Prostate gland (tissue), 2 donors: ENCODE results near the gene MAFF. TPM values are rescaled to one million over a fixed set of nuclear protein-coding genes. Genes with fewer than 3 reads are reported as not detected.

Source experiments
- DNase-seq: peaks from one replicate; pipeline ENCODE4 v3.0.0-alpha.2; 2019; ENCODE audit warnings: low spot score
- H3K27ac ChIP-seq, 2 donors: fragments of 200-600 bp; sonication (generic); 2 replicates each; pipeline ENCODE4 v1.5.1; 2017 to 2019
- H3K27me3 ChIP-seq: fragments of 200-600 bp; sonication (generic); replicated peaks from 2 replicates; pipeline ENCODE4 v1.5.1; 2019; ENCODE audit not compliant: insufficient read depth
- H3K36me3 ChIP-seq, 2 donors: fragments of 200-600 bp; sonication (generic); 1 replicate in 1 of 2; 2 replicates in 1 of 2; pipeline versions ENCODE4 v1.5.1 to v1.8.1; 2017 to 2019
- H3K4me1 ChIP-seq: fragments of 200-600 bp; sonication (generic); replicated peaks from 2 replicates; pipeline ENCODE4 v1.5.1; 2019
- H3K4me3 ChIP-seq, 2 donors: fragments of 200-600 bp; sonication (generic); 2 replicates each; pipeline ENCODE4 v1.5.1; 2017 to 2019
- H3K9me3 ChIP-seq: fragments of 200-600 bp; sonication (generic); 2 replicates; pipeline ENCODE4 v1.5.1; 2017
- POLR2A ChIP-seq: fragments of 450-650 bp; IDR thresholded peaks from one replicate; pipeline ENCODE4 v1.6.1; 2016; ENCODE audit warnings: antibody characterized with exemption, mild to moderate bottlenecking
- POLR2AphosphoS5 ChIP-seq: sonication (generic); formaldehyde crosslinking; IDR thresholded peaks from one replicate; pipeline ENCODE4 v1.6.1; 2017; ENCODE audit warnings: antibody characterized with exemption
- WGBS: methylation state at CpG from one replicate; pipeline ENCODE4 v1.1.5; 2018; 5-methylcytosine and 5-hydroxymethylcytosine counted together
- intact Hi-C: fragments of 100-400 bp; cut with DNase I; formaldehyde crosslinking; loops from one replicate; pipeline ENCODE4 v1.14.2; 2022
- total RNA-seq, 2 donors: library from RNA; depleted of rRNA; stranded (reverse); fragments of >200 nt; gene quantifications; one replicate each; pipeline ENCODE4 v1.1.0, GENCODE V29; 2016
- TF ChIP-seq, protein P1 (sequence below), 4 experiments: fragments of 200-600 bp in 2 of 4; fragments of 450-650 bp in 2 of 4; sonication (generic) in 2 of 4; IDR thresholded peaks; 1 replicate in 3 of 4; 2 replicates in 1 of 4; pipeline ENCODE4 v1.5.1; 2016 to 2019; ENCODE audit warnings: antibody characterized with exemption in 4 of 4, mild to moderate bottlenecking in 2 of 4, moderate library complexity in 2 of 4

Gene MAFF
- total RNA-seq, 2 donors from 2014 or later: 23.6 to 26.0 TPM

DNA sequence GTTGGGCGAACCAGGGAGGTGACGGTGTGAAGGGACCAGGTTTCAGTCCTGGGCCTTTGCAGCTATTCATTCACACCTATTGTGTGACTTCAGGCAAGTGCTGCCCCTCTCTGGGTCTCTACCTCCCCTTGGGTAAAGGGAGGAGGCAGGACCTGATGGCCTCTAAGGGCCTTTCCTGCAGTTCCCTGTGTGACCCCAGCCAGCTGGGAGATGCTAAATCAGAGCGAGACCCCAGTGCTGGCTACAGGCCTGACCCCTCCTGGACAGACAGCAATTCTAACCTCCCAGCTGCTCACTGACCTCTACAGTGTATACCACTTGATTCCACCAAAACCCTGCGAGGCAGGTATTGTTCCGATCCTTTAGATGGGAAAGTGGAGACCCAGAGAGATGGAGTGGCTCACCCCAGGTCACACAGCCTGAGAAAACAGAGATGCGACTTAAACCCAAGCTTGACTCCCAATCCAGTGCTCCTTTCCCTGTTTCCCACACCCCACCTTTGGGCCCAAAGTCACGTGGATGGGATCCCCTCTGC lies 6.2 kb downstream of the MAFF start:
- H3K4me1 ChIP-seq: no peaks in the 10 kb centered on the region
- H3K27me3 ChIP-seq: no peaks in the 10 kb centered on the region
- no peak for DNase-seq
- H3K4me3 ChIP-seq: no peak overlapping the region
- H3K36me3 ChIP-seq: no peaks in the 10 kb centered on the region
- TF ChIP-seq, protein P1, sequence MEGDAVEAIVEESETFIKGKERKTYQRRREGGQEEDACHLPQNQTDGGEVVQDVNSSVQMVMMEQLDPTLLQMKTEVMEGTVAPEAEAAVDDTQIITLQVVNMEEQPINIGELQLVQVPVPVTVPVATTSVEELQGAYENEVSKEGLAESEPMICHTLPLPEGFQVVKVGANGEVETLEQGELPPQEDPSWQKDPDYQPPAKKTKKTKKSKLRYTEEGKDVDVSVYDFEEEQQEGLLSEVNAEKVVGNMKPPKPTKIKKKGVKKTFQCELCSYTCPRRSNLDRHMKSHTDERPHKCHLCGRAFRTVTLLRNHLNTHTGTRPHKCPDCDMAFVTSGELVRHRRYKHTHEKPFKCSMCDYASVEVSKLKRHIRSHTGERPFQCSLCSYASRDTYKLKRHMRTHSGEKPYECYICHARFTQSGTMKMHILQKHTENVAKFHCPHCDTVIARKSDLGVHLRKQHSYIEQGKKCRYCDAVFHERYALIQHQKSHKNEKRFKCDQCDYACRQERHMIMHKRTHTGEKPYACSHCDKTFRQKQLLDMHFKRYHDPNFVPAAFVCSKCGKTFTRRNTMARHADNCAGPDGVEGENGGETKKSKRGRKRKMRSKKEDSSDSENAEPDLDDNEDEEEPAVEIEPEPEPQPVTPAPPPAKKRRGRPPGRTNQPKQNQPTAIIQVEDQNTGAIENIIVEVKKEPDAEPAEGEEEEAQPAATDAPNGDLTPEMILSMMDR (IDR thresholded peaks at IDR 0.05): no peak
- no peak for TF ChIP-seq POLR2AphosphoS5
- no peak for TF ChIP-seq POLR2A
- 92% methylated on average over 7 of the region's 7 CpGs for WGBS
- H3K27ac ChIP-seq: no peak overlapping the region
- no peaks in the 10 kb centered on the region for H3K9me3 ChIP-seq
- intact Hi-C loops: no loop called here

DNA sequence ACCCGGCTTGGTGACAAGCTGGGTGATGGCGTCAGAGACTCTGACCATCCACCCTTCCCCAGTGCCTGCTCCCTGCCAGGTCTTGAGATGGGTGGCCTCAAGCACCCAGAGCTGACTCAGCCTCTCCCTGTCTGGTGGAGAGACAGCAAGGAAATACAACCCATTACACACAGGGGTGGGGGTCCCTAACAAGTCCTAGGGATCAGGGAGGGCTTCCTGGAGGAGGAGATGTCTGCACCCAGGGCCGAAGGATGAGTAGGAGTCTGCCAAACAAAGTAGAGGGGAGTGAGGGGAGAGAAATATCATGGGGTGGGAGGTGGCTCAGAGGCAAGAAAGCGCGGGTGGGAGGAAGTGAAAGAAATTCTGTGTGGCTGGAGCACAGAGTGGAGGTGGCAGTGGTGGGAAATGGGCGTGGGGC lies 6.8 kb downstream of the MAFF start:
- 91% methylated on average over 5 of the region's 6 CpGs for WGBS
- TF ChIP-seq POLR2AphosphoS5: no peak
- no peak for TF ChIP-seq POLR2A
- TF ChIP-seq, protein P1 (IDR thresholded peaks at IDR 0.05): no peak
- H3K36me3 ChIP-seq: no peaks in the 10 kb centered on the region
- no peaks in the 10 kb centered on the region for H3K27me3 ChIP-seq
- no peaks in the 10 kb centered on the region for H3K4me1 ChIP-seq
- no peak overlapping the region for H3K27ac ChIP-seq
- H3K4me3 ChIP-seq: no peak overlapping the region
- intact Hi-C loops: no loop called here
- DNase-seq: no peak
- no peaks in the 10 kb centered on the region for H3K9me3 ChIP-seq

DNA sequence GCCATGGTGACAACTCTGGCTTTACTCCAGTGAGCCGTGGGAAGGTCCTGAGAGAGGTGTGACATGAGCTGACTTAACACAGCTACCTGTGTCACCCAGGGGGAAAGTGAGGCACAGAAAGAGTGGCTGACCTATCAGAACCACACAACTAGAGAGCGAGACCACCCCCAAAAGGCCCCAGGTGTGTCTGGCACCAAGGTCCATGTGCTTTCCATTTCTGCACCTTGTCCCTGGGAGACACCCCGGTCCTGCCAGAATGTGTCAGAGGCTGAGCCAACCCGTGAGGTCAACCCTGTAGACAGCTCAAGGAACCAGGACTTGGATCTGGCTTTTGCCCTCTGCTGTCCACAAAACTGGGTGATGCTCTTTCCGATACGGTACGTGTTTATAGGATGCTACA lies 9.8 kb downstream of the MAFF start:
- Histone ChIP-seq H3K9me3 (no peaks in the 10 kb centered on the region), H3K4me1 (no peaks in the 10 kb centered on the region), H3K36me3 (no peaks in the 10 kb centered on the region), H3K27me3 (no peaks in the 10 kb centered on the region), H3K27ac (no peak overlapping the region), H3K4me3 (no peak overlapping the region)
- TF ChIP-seq POLR2AphosphoS5: no peak
- TF ChIP-seq, protein P1 (IDR thresholded peaks at IDR 0.05): no peak
- no peak for TF ChIP-seq POLR2A
- intact Hi-C loops: no loop called here
- DNase-seq: no peak
- WGBS: 94% methylated on average over 6 of the region's 7 CpGs

DNA sequence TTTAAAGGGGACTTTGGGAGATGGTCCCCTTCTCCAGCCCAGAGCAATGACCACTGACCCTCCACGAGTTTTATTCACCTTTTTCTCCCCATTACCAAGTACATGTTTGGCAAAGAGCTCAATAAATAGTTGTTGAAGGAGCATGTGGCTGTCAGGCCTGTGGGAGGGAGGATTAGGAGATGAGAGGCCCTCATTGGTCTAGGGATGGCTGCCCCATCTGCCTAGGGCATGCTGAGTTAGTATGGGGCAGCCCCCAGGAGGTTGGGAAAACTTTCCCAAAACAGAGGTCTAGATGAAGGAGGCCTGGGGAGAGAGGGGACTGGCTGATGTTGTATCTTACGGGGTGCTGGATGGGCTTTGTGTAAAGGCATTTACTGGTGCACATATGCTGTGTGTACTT lies 10.6 kb downstream of the MAFF start:
- Histone ChIP-seq H3K4me1 (no peaks in the 10 kb centered on the region), H3K36me3 (no peaks in the 10 kb centered on the region), H3K27me3 (no peaks in the 10 kb centered on the region), H3K9me3 (no peaks in the 10 kb centered on the region), H3K27ac (no peak overlapping the region), H3K4me3 (no peak overlapping the region)
- TF ChIP-seq, protein P1 (IDR thresholded peaks at IDR 0.05): no peak
- no peak for TF ChIP-seq POLR2AphosphoS5
- no peak for TF ChIP-seq POLR2A
- DNase-seq: no peak
- WGBS: 70% methylated on average over 2 of the region's 2 CpGs
- intact Hi-C loops: no loop called here

DNA sequence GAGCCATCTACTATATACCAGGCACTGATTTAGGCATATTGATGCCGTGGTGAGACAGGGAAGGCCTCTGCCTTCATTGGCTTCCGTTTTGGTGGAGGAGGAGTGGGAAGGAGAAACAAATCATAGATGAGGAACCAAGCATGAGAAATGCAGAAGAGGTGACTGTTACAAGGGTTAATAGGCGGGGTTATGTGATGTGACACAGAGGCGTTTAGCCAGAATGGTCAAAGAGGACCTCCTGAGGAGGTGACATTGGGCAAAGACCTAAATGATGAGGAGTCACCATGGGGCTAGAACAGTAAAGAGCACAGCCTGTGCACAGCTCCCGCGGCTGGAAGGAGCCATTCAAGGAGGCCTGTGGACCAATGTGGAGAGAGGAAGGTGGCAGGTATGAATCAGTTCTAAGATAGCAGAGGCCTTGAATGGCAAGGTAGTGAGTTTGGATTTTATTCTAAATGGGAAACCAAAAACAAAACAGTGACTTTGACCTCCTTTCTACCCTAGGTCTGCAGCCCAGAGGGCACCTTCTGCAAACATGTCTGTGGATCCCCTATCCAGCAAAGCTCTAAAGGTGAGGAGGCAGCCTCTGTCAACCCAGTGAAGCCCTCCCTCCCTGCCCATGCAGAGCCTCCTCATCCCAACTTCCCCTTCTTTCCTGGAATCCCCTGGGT lies 11.7 kb downstream of the MAFF start:
- 89% methylated on average over 6 of the region's 6 CpGs for WGBS
- no peak overlapping the region for H3K4me3 ChIP-seq
- H3K27me3 ChIP-seq: no peaks in the 10 kb centered on the region
- H3K4me1 ChIP-seq: no peaks in the 10 kb centered on the region
- TF ChIP-seq, protein P1 (IDR thresholded peaks at IDR 0.05): no peak
- no peak for TF ChIP-seq POLR2AphosphoS5
- no peak for TF ChIP-seq POLR2A
- no peaks in the 10 kb centered on the region for H3K9me3 ChIP-seq
- no peaks in the 10 kb centered on the region for H3K36me3 ChIP-seq
- no peak overlapping the region for H3K27ac ChIP-seq
- intact Hi-C loops: no loop called here
- DNase-seq: no peak
